Thyroid gland (tissue), 4 donors: ENCODE data around the gene ADAM8.

Experiments
- CTCF ChIP-seq, 6 experiments: fragments of 200-600 bp in 3 of 6; fragments of 450-650 bp in 3 of 6; sonication (generic) in 3 of 6; IDR thresholded peaks; one replicate each; pipeline ENCODE4 v1.5.1; 2016 to 2019; ENCODE audit warnings: antibody characterized with exemption in 6 of 6, mild to moderate bottlenecking in 2 of 6, inconsistent platforms in 1 of 6, moderate library complexity in 1 of 6
- POLR2A ChIP-seq, 2 donors: fragments of 450-650 bp; IDR thresholded peaks; one replicate each; pipeline ENCODE4 v1.6.1; 2017; ENCODE audit warnings: antibody characterized with exemption in 2 of 2, mild to moderate bottlenecking in 2 of 2, moderate library complexity in 1 of 2

GRCh38 chr10:133263674-133264073, 13.0 kb downstream of the ADAM8 start:
- TF ChIP-seq CTCF (IDR thresholded peaks at IDR 0.05) (no peak), POLR2A (IDR thresholded peaks at IDR 0.05) (no peak)
